Occipital lobe (tissue), 2 donors: Measurements from ENCODE around the gene PTPRM. TPM values are rescaled to one million over a fixed set of nuclear protein-coding genes. Genes with fewer than 3 reads are reported as not detected.

Experiments used
- DNase-seq: peaks from one replicate; lab custom pipeline; 2025; lab: John Stamatoyannopoulos, UW
- total RNA-seq: library from RNA; depleted of rRNA; stranded (reverse); fragments of >200 nt; gene quantifications from one replicate; pipeline ENCODE4 v1.2.3, GENCODE V29; 2014

The PTPRM gene
- total RNA-seq, 1 donor from 2014 or later: 45.4 TPM

GRCh38 chr18:8163286-8163959 is 596.3 kb downstream of the PTPRM start:
- no peak for DNase-seq

DNA sequence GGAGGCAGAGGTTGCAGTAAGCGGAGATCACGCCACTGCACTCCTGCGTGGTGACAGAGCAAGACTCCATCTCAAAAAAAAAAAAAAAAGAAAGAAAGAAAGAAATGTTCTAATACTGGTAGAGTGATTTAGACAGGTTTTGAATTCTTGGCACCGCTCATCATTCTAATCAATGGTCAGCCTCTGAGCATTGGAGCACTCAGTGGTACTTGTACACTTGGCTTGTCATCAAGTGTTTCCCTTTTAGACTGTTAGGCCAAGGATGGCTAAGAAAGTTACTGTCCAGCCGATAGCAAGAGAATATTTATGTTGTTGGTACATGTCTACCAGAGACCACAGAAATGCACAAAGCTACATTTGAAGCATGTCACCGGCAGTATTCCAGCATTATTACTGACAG is 598.0 kb downstream of the PTPRM start:
- DNase-seq: no peak

DNA sequence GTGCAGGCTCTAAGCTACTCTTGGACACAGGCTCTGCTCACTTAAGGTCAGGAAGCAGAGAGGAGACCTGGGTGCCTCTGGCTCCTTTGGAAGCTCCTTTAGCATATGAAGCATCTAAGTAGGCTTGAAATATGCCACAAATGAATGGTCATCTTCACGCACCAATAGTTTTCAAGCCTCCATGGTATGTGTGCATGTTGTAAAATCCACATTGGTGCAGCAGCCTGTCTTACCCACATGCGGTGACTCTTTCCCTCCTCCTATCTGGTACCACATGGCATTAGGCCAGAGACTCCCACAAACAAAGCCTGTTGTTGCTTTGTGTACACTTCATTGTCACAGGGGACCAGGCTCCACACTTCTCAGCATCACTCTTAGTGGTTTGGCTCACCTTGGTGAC is 599.9 kb downstream of the PTPRM start:
- no peak for DNase-seq

DNA sequence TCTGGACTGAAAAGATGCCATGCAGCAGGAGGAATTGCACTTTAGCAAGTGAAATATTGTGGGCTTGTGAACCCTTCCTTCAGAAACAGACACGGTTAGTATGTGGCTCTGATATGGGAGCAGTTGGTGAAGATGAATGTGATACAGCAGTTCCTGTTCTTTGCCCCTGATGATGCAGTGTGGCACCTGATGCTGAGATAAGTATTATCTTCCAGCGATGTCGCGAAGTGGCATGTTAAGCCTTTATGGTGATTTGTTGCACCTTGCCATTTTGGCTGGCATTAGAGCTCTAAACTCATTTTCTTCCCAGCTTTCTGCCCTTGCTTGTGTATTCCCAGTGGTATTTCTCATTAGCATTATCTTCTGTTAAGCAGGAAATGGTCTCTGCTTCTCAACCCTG is 600.6 kb downstream of the PTPRM start:
- DNase-seq: no peak

- DNase-seq: no peak
Measured at GRCh38 chr18:8169722-8170121, 602.6 kb downstream of the PTPRM start.

- no peak for DNase-seq
Measured at GRCh38 chr18:8174771-8175170, 607.7 kb downstream of the PTPRM start.

- no peak for DNase-seq
Measured at GRCh38 chr18:8175501-8176061, 608.5 kb downstream of the PTPRM start.

DNA sequence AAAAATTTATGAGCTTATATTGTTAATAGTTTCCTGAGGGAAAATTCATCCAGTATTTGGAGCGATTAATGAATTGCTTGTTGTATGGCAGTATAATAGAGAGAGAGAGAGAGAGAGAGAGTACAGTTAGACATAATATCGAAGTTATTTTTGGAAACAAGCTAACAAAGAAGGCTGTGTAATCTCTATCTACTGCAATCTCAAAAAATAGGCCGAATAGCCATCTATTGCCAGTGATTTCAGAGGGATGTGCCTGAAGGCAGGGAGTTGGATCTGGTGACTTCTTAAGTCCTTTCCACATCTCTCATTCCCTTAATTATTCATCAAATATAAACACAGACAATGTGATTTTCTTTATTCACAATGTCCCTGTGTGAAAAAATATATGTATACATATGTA is 609.0 kb downstream of the PTPRM start:
- no peak for DNase-seq

GRCh38 chr18:8176554-8176953 is 609.4 kb downstream of the PTPRM start:
- no peak for DNase-seq

DNA sequence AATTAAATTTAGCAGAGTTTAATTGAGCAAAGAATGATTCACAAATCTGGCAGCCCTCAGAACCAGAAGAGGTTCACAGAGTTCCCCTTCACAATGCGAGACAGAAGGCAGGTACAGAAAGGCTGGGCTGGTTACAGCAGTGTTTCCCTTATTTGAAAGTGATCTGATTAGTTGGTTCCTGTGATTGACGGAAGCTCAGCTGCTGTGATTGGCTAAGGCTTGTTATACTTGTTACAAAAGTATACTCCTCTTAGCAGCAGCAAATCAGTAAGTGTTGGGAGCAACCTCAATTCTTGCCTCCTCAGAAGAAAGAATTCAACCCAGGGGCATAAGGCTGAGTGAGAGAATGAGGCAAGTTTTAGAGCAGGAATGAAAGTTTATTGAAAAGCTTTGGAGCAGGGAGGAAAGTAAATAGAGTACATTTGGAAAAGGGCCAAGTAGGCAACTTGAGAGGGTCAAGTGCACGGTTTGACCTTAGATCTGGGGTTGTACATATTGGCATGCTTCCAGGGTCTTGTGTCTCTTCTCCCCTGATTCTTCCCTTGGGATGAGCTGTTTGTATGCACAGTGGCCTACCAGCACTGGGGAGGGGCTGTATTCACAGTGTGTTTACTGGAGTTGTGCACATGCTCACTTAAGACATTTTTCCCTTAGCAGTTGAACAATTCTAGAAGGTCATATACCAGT is 610.4 kb downstream of the PTPRM start:
- DNase-seq: no peak

DNA sequence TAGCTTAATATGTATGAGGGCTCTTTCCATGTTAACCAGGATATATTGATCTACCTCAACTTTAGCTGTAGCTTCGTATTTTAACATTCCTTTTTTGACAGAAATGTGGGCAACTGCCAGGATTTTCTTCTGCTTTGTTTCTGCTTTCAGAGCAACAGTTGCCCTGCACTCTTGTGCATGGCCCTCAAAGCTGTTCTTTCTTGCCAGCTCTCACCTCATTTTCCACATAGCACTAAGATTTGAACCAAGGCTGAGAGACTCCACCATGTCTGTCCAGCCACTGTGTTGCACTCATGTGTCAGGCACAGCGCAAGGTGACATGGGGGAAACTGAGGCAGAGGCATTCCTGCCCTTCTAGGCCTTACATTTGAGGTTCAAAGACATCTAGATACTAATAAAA is 619.3 kb downstream of the PTPRM start:
- DNase-seq: no peak

- no peak for DNase-seq
Measured at GRCh38 chr18:8188184-8188583, 621.1 kb downstream of the PTPRM start.

DNA sequence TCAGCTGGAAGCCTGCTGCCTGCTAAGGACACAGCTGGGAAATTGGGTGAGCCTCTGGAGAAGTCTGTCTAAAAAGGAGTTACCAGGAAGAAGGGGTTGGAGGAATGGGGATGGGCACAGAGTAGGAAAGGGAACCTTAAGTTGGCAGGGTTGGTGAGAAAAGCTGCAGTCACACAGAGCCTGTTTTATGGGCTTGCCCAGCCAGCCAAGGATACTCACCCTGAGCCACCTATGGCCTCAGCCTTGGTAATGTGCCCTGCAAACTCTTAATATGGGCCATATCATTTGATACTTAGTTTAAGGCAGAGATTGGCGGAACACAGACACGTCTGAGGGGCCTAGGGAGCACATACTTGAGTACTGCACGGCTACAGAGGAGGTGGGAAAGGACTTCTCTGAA is 623.9 kb downstream of the PTPRM start:
- no peak for DNase-seq

DNA sequence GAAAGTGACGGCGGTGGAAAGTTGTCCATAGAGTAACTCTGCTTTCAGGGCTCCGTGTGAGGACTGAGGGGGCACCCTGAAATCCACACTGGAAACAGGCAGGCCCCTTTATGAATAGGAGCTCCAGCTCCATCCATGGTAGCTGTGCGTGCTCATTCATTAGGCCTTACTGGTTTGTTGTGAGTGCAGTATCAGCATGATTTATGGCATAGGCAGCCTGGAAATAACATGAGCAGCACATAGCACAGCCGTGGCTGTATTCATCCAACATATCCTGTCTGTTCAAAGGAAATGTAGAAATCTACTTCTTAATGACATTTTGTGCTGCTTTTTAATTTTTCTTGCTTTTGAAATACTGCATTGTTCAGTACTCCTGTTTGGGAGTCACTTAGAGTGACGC is 627.3 kb downstream of the PTPRM start:
- no peak for DNase-seq

GRCh38 chr18:8196238-8196637 is 629.1 kb downstream of the PTPRM start:
- no peak for DNase-seq

GRCh38 chr18:8197499-8197898 is 630.4 kb downstream of the PTPRM start:
- DNase-seq: no peak

GRCh38 chr18:8207996-8208395 is 640.9 kb downstream of the PTPRM start:
- no peak for DNase-seq

DNA sequence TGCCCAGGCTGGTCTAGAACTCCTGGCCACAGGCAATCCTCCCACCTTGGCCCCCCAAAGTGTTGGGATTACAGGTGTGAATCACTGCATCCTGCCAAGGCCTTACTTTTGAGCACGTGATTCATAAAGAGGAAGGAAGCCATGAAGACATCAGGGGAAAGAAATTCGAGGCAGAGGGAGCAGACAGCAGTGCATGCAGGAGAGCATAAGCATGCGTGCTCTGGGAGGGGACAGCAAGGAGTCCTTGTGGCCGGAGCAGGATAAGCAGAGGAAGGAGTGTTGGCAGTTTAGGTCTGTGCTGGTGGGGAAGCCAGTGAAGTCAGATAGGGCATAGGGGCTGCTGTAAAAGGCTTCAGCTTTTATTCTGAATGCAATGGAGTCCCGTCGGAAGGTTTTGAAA is 641.6 kb downstream of the PTPRM start:
- no peak for DNase-seq

GRCh38 chr18:8212896-8213780 is 646.0 kb downstream of the PTPRM start:
- no peak for DNase-seq

DNA sequence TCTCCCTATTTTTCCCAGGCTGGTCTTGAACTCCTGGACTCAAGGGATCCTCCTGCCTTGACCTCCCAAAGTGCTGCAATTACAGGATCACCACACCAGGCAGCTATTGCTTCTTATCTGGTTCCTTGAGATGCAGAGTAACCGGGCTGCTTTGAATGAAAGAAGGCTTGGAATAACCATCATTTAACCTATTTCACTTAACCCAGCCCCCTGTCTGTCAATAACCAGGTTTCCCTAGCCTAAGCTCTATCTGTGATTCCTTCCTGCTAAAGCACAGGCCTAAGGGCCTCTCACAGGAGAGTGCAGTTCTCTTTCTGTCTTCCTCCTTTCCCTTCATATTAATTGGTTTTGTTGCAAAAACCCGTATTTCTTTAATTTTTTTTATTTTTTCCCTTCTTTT is 648.6 kb downstream of the PTPRM start:
- DNase-seq: no peak

GRCh38 chr18:8217051-8217564 is 650.0 kb downstream of the PTPRM start:
- no peak for DNase-seq

- DNase-seq: no peak
Measured at GRCh38 chr18:8218197-8218596, 651.1 kb downstream of the PTPRM start.
